Stomach smooth muscle (tissue), 2 donors: ENCODE results near the gene KRT81.
A peak's percentile ranks its signal among the peaks of the same experiment; 100 is the strongest.
"Not testable (repeated sequence)": the region's sequence is repeated elsewhere in the genome, so short reads cannot be mapped to it uniquely, and the experiment has no call there.

Source experiments
- H3K27ac ChIP-seq: one replicate; pipeline ENCODE4 v1.7.0; 2013; ENCODE audit warnings: mild to moderate bottlenecking, low read length, inconsistent platforms
- H3K27me3 ChIP-seq, 2 donors: one replicate each; pipeline ENCODE4 v1.7.0; 2013; ENCODE audit warnings: low read length in 2 of 2; ENCODE audit not compliant: insufficient read depth in 2 of 2, control insufficient read depth in 1 of 2
- H3K36me3 ChIP-seq, 2 donors: one replicate each; pipeline ENCODE4 v1.7.0; 2013; ENCODE audit warnings: low read length in 2 of 2; ENCODE audit not compliant: control insufficient read depth in 2 of 2, insufficient read depth in 2 of 2
- H3K4me1 ChIP-seq: one replicate; pipeline ENCODE4 v1.7.0; 2013; ENCODE audit warnings: low read length; ENCODE audit not compliant: control insufficient read depth, insufficient read depth
- H3K4me3 ChIP-seq, 2 donors: one replicate each; pipeline ENCODE4 v1.7.0; 2013; ENCODE audit warnings: low read length in 2 of 2
- H3K9ac ChIP-seq, 2 donors: one replicate each; pipeline ENCODE4 v1.7.0; 2013; ENCODE audit warnings: low read length in 2 of 2, mild to moderate bottlenecking in 1 of 2
- H3K9me3 ChIP-seq, 2 donors: one replicate each; pipeline ENCODE4 v1.7.0; 2013; ENCODE audit warnings: low read length in 2 of 2; ENCODE audit not compliant: control insufficient read depth in 2 of 2
- donor health status: healthy.
- donor health status: Pancreatic carcinoma.

KRT81 gene

DNA sequence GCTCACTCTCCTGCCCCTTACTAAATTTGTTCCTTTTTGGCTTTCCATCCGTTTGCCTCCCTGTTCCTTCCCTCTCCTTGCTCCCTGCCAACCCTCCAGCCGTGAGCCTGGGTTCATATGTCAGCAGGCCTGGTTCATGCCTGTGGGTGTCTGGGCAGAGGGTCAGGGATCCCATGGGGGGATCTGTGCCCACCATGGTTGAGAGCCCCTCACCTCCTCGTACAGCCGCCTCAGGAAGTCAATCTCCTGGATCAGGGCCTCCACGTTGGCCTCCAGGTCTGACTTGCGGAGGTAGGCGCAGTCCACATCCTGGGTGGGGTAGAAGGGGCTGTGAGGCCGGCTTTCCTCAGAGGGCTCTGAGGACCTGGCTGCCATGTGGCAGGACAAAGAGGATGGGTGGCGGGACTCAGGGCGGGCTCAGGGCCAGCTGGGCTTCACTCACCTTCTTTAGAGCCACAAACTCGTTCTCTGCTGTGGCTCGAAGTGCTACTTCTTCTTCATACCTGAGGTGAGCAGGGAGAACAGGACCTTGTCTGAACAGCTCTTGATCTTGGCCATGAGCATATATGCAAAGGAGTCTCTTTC is 26.2 kb upstream of the KRT81 start:
- peaks cover 5 to 11% of the 10 kb centered on the region in 2 donors for H3K27me3 ChIP-seq

DNA sequence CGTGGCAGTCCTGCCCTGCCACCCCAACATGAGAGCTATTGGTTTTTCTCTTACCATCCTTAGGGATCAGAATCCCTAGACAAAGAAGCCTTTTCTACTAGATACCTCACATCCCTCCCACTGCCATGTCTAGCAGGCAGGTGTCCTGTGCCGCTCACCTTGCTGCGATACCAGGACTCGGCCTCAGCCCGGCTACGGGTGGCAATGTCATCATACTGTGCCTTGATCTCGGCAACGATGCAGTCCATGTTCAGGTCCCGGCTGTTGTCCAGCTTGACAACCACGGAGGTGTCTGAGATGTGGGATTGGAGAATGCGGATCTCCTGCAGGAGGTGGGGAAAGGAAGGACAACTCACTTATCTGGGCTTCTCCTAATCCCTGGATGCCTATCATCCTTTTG is 25.4 kb upstream of the KRT81 start:
- H3K9ac ChIP-seq: no peak overlapping the region
- no peak overlapping the region for H3K27ac ChIP-seq
- peaks cover 3 to 11% of the 10 kb centered on the region in 2 donors for H3K27me3 ChIP-seq

More for the DNA sequence above, 26.2 kb upstream of the KRT81 start:
- H3K4me3 ChIP-seq: no peak overlapping the region
- H3K36me3 ChIP-seq: no peaks in the 10 kb centered on the region
- no peaks in the 10 kb centered on the region for H3K9me3 ChIP-seq
- no peak overlapping the region for H3K27ac ChIP-seq
- no peak overlapping the region for H3K9ac ChIP-seq
- no peaks in the 10 kb centered on the region for H3K4me1 ChIP-seq

DNA sequence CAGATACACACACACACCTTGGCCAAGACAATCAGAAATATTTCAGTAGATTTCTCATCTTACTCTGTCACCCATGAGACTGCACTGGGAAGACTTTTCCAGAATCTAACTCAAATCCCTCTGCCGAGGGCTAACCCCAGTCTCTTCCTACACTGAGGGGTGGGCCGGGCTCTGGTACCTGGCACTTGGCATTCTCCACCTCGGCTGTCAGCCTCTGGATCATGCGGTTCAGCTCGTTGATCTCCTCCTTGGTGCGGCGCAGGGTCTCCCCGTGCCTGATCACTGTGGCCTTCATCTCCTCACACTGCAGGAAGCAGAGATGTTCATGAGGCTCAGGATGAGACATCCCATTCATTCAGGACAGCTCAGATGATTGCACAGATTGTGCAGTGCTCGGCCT is 25.0 kb upstream of the KRT81 start:
- no peak overlapping the region for H3K4me3 ChIP-seq
- H3K27me3 ChIP-seq: peaks cover 3 to 7% of the 10 kb centered on the region in 2 donors

More for the DNA sequence above, 25.4 kb upstream of the KRT81 start:
- no peaks in the 10 kb centered on the region for H3K9me3 ChIP-seq
- no peak overlapping the region for H3K4me3 ChIP-seq
- no peaks in the 10 kb centered on the region for H3K36me3 ChIP-seq
- H3K4me1 ChIP-seq: no peaks in the 10 kb centered on the region

DNA sequence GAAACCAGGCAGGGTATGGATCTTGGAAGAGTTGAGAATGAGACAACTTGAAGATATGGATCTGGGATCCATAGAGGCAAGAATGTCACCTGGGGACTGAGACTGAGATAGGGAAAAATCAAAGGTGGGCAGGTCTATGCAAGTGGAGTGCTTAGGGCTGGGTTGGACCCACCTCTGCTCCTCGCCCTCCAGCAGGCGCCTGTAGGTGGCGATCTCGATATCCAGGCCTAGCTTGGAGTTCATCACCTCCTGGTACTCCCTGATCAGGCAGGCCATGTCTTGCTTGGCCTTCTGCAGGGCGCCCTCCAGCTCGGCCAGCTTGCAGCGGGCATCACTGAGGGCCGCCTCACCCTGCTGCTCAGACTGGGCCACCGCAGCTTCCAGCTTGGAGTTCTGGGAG is 24.4 kb upstream of the KRT81 start:
- not testable (repeated sequence) for H3K27ac ChIP-seq, H3K27me3 ChIP-seq, H3K4me3 ChIP-seq, H3K4me1 ChIP-seq, H3K36me3 ChIP-seq, H3K9me3 ChIP-seq, H3K9ac ChIP-seq

More for the DNA sequence above, 25.0 kb upstream of the KRT81 start:
- Histone ChIP-seq H3K9ac (no peak overlapping the region), H3K27ac (no peak overlapping the region), H3K36me3 (no peaks in the 10 kb centered on the region), H3K4me1 (peaks cover 3% of the 10 kb centered on the region), H3K9me3 (no peaks in the 10 kb centered on the region)

GRCh38 chr12:52314511-52314910 is 23.2 kb upstream of the KRT81 start:
- Histone ChIP-seq H3K27ac (no peak overlapping the region), H3K27me3 (peaks cover 3 to 5% of the 10 kb centered on the region in 2 donors), H3K9ac (no peak overlapping the region), H3K9me3 (no peaks in the 10 kb centered on the region), H3K4me3 (no peak overlapping the region), H3K4me1 (peaks cover 10% of the 10 kb centered on the region), H3K36me3 (no peaks in the 10 kb centered on the region)

- peaks cover 14% of the 10 kb centered on the region for H3K4me1 ChIP-seq
- H3K9ac ChIP-seq: no peak overlapping the region
- H3K9me3 ChIP-seq: no peaks in the 10 kb centered on the region
- no peak overlapping the region for H3K4me3 ChIP-seq
- no peaks in the 10 kb centered on the region for H3K36me3 ChIP-seq
- H3K27me3 ChIP-seq: peaks cover 2 to 8% of the 10 kb centered on the region in 2 donors
- no peak overlapping the region for H3K27ac ChIP-seq
Measured at GRCh38 chr12:52313926-52314325, 22.6 kb upstream of the KRT81 start.

DNA sequence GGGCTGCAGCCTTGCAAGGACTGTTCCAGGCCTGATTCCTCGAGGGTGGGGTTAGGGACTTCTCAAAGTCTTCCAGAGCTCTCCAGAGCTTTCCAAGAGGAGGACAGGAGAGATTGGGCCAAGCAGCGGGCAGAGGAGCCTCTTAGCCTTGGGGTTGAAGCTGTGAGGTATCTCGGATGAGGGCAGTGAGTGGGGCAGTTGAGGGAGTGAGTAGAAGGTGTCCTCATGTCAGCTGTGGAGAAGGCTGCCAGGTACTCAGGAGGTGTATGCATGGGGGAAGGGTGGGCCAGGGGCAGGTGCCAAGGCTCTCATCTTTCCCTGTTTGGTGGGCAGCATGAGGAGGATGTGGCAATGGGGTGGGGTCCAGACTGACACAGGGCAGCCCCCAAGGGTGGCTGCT is 22.1 kb upstream of the KRT81 start:
- Histone ChIP-seq H3K36me3 (no peaks in the 10 kb centered on the region), H3K27me3 (peaks cover 2 to 11% of the 10 kb centered on the region in 2 donors), H3K4me3 (no peak overlapping the region), H3K9ac (no peak overlapping the region), H3K27ac (no peak overlapping the region), H3K4me1 (peaks cover 14% of the 10 kb centered on the region), H3K9me3 (no peaks in the 10 kb centered on the region)

- no peaks in the 10 kb centered on the region for H3K36me3 ChIP-seq
- no peak overlapping the region for H3K4me3 ChIP-seq
- peaks cover 23% of the 10 kb centered on the region for H3K4me1 ChIP-seq
- no peaks in the 10 kb centered on the region for H3K9me3 ChIP-seq
- H3K9ac ChIP-seq: no peak overlapping the region
- H3K27ac ChIP-seq: no peak overlapping the region
- H3K27me3 ChIP-seq: peaks cover 2 to 18% of the 10 kb centered on the region in 2 donors
Measured at GRCh38 chr12:52312086-52312485, 20.8 kb upstream of the KRT81 start.

- no peak overlapping the region for H3K4me3 ChIP-seq
- H3K4me1 ChIP-seq: peaks cover 23% of the 10 kb centered on the region
- H3K9ac ChIP-seq: no peak overlapping the region
- H3K27me3 ChIP-seq: peaks cover 2 to 18% of the 10 kb centered on the region in 2 donors
- no peaks in the 10 kb centered on the region for H3K9me3 ChIP-seq
- H3K27ac ChIP-seq: no peak overlapping the region
- H3K36me3 ChIP-seq: no peaks in the 10 kb centered on the region
Measured at GRCh38 chr12:52311285-52311648, 19.9 kb upstream of the KRT81 start.

DNA sequence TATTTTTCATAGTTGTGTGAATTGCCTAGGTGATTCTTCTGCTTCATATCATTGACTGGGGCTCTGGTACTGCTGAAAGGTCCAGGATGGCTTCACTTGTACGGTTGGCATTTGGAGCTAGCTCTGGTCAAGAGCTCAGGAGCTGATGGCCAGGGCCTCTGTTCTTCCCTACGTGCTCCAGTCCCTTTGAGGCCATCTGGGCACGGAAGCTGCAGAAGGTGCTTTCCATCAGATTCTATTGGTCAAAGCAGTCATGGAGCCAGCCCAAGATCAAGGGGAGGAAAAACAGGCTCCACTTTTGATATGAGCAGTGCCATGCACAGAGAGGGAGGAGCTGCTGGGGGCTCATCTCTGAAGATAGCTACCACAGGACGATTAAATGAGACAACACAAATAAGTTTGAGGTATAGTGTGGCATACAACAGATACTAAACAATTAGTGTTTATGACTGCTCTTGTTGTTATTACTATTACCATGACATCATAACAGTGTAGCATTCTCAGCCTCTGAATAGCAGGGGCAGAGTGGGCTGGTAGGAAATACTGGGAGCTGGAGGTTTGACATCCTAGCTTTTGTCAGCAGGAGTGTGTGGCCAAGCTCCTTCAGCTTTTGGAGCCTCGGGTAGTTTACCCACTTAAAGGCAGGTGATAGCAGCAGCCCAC is 19.4 kb upstream of the KRT81 start:
- Histone ChIP-seq H3K27ac (no peak overlapping the region), H3K9ac (no peak overlapping the region), H3K27me3 (peaks cover 2 to 18% of the 10 kb centered on the region in 2 donors), H3K4me3 (no peak overlapping the region), H3K36me3 (no peaks in the 10 kb centered on the region), H3K9me3 (no peaks in the 10 kb centered on the region), H3K4me1 (peaks cover 23% of the 10 kb centered on the region)

GRCh38 chr12:52308806-52309425 is 17.6 kb upstream of the KRT81 start:
- H3K27ac ChIP-seq: peak overlapping the region; percentile 41
- H3K36me3 ChIP-seq: no peaks in the 10 kb centered on the region
- H3K27me3 ChIP-seq: peaks cover 2 to 18% of the 10 kb centered on the region in 2 donors
- H3K9ac ChIP-seq: peak overlapping the region; percentile 7 to 29
- H3K4me3 ChIP-seq: peak overlapping the region; percentile 61 to 76
- H3K9me3 ChIP-seq: no peaks in the 10 kb centered on the region
- H3K4me1 ChIP-seq: peaks cover 23% of the 10 kb centered on the region
